Activated CD4-positive, alpha-beta T cell treated with anti-CD3 and anti-CD28 coated beads for 24 hours (primary cell): Measurements from ENCODE around the gene ARHGEF6.
"Not testable (repeated sequence)": the region's sequence is repeated elsewhere in the genome, so short reads cannot be mapped to it uniquely, and the experiment has no call there.

Source experiments
- DNase-seq, 2 donors: peaks; one replicate each; pipeline ENCODE4 v3.0.0-alpha.2; 2020; ENCODE audit warnings: low read depth in 2 of 2

Gene ARHGEF6, protein sequence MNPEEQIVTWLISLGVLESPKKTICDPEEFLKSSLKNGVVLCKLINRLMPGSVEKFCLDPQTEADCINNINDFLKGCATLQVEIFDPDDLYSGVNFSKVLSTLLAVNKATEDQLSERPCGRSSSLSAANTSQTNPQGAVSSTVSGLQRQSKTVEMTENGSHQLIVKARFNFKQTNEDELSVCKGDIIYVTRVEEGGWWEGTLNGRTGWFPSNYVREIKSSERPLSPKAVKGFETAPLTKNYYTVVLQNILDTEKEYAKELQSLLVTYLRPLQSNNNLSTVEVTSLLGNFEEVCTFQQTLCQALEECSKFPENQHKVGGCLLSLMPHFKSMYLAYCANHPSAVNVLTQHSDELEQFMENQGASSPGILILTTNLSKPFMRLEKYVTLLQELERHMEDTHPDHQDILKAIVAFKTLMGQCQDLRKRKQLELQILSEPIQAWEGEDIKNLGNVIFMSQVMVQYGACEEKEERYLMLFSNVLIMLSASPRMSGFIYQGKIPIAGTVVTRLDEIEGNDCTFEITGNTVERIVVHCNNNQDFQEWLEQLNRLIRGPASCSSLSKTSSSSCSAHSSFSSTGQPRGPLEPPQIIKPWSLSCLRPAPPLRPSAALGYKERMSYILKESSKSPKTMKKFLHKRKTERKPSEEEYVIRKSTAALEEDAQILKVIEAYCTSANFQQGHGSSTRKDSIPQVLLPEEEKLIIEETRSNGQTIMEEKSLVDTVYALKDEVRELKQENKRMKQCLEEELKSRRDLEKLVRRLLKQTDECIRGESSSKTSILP

DNA sequence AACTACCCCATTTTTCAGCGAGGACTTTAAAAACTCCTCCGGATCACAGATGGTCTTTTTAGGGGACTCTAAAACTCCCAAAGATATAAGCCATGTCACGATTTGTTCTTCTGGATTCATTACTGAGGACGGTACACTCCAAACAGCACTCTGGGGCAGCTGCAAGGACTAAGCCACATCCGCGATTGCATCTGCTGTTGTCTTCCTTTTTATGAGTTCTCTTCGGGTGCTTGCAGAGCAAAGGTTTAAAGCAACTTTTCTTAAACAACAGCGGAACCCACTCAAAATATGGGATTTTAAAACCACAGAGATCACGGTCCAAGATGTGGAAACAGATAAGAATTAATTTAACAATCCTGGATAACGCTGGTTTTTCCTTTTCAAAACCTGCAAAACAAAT lies at the start of gene ARHGEF6:
Gene ARHGEF6, minus strand, starts transcription at position 170 of the 400 bp plus-strand sequence. Its CDS starts 50 bp downstream, at position 120.
- no peak for DNase-seq

DNA sequence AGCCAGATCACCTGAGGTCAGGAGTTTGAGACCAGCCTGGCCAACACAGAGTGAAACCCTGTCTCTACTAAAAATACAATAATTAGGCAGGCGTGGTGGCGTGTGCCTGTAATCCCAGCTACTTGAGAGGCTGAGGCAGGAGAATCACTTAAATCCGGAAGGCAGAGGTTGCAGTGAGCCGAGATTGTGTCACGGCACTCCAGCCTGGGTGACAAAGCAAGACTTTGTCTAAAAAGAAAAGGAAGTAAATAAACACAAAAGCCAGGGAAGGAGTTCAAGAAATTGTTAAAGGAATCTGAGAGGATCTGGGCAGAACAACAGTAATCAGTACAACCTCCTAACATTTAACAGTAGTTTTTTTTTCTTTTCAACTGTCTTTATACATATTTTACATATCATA lies 48.7 kb upstream of the ARHGEF6 start:
- DNase-seq, result no peak

DNA sequence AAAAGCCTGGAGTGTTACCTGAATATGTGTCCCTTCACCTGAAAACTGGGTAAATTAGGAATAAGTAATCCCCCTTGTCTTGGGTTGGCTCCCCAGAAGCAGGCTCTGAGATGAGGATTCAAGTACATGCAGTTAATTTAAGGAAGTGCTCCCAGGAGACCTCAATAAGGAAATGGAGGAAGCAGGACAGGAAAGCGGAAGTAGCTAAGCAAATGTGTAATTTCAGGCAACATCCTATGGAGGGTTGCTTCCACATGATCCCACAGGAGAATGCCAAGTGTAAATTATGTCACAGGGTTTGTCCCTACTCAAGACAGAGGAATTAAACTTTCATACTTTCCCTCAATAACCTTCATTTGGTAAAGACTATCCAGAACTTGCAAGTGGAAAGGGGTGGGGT lies 48.1 kb upstream of the ARHGEF6 start:
- DNase-seq, result no peak

DNA sequence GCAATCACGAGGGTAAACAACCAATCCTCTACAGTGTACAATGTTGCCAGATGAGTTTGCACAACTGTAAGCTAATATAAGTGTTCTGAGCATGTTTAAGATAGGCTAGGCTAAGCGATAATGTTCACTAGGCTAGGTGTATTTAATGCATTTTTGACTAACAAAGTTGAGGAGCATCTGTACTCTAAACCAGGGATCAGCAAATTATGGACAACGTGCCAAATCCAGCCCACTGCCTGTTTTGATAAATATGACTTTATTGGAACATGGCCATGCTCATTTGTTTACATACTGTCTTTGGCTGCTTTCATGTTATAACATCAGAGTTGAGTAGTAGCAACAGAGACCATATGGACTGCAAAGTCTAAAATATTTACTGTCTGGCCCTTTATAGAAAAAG lies 46.3 kb upstream of the ARHGEF6 start:
- DNase-seq, result no peak

DNA sequence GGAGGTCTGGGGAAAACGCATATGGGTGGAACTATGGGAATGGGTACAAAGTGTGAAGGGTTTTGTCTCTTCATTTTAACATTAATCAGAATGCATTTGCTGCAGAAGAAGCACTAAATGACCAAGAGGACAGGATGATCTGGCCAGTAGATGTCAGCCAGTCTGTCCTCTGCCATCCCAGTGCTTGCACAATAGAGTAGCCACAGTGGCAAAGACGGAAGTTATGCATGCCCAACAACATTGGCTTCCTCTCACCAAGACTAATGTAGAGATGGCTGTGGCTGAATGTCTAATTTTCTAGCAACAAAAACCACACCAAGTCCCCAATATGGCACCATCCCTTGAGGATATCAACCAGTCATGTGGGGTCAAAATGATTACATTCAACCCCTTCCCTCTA lies 45.0 kb upstream of the ARHGEF6 start:
- DNase-seq, result no peak

DNA sequence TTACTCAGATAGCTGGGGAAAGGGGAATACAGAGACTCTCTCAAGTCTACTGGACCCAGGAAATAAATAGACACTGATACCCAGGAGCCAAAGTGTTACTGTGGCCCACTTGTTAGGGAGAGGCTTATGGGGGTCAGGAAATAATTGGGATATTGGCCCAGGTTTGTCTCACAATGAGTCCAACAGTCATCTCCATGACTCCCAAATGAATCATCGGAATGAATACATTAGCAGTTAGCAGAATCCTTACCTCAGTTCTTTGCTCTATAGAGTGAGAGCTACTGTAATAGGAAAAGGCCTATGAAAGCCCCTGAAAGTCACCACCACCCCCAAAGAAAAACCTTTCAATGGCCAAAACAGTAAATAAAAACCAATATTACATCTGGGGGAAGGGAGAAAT lies 42.4 kb upstream of the ARHGEF6 start:
- DNase-seq, result no peak

DNA sequence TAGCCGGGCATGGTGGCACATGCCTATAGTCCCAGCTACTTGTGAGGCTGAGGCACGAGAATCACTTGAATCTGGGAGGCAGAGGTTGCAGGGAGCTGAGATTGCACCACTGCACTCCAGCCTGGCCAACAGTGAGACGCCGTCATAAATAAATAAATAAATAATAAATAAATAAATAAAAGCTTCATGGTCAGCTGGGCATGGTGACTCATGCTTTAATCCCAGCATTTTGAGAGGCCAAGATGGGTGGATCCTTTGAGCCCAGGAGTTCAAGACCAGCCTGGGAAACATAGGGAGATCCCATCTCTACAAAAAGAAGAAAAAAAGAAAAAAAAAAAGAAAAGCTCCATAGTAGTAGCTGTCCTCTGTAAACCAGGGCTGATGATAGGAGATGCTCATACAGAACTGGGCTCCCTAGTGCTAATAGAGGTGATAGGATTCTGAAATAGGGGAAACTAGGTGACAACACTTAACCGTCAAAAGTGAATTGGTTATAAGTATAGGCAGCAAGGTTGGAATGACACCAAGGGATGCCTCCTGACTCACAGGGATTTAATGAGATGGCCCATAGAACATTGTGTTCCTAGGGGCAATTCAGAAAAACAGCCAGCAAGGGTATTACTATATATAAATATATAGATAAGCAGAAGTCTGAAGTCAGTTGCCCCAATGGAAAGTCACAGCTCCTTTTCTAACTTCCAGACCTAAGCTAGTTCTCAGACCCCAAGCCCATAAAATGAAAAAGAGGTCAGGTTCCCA lies 41.8 kb upstream of the ARHGEF6 start:
- DNase-seq, result no peak

DNA sequence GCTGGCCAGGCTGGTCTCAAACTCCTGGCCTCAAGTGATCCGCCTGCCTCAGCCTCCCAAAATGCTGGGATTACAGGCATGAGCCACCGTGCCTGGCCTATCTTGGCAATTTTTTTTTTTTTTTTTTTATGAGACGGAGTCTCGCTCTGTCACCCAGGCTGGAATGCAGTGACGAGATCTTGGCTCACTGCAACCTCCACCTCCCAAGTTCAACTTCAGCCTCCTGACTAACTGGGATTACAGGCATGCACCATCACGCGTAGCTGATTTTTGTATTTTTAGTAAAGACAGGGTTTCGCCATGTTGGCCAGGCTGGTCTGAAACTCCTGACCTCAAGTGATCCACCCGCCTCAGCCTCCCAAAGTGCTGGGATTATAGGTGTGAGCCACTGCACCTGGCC lies 39.0 kb upstream of the ARHGEF6 start:
- not testable (repeated sequence) for DNase-seq

DNA sequence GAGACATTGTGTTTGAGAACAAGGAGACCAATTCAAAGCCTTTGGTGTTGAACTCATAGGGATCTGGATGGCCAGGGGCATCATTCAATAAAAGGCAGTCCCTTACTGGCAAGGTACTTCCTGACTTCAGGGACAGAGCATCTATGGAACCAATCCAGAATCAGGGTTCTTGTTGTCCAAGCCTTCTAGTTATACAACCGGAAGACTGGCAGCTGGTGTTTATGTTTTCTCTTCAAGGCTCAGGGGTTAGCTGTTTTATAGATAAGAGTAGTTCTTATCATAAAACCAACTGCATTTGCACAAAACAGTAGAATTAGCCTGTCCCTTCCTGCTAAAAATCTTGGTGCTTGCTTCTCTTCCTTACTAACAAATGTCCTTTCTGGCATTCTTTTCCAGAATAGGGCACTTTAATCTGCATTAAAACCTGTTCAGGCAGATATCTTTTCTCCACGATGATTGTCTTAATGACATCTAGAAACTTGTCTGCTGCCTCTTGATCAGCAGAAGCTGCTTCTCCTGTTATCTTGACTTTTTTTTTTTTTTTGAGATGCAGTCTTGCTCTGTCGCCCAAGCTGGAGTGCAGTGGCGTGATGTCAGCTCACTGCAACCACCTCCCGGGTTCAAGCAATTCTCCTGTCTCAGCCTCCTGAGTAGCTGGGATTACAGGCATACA lies 38.4 kb upstream of the ARHGEF6 start:
- no peak for DNase-seq

DNA sequence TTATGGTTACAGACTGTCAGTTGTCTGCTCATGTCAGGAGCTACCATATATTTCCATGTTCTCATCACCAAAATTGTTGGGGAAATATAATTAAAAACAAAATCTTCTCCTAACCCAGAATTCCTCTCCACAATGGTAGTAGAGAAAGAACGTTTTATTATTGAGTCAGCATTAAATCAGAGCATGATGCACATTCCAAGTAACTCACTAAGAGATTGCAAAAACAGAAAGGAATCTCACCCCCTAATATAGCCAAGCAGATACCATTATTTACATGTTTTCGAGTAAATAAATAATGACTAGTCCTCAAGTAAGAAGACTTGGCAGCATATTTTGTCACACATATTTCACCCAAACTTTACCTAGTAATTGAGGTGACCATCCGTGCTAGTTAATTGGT lies 36.2 kb upstream of the ARHGEF6 start:
- DNase-seq, result no peak

DNA sequence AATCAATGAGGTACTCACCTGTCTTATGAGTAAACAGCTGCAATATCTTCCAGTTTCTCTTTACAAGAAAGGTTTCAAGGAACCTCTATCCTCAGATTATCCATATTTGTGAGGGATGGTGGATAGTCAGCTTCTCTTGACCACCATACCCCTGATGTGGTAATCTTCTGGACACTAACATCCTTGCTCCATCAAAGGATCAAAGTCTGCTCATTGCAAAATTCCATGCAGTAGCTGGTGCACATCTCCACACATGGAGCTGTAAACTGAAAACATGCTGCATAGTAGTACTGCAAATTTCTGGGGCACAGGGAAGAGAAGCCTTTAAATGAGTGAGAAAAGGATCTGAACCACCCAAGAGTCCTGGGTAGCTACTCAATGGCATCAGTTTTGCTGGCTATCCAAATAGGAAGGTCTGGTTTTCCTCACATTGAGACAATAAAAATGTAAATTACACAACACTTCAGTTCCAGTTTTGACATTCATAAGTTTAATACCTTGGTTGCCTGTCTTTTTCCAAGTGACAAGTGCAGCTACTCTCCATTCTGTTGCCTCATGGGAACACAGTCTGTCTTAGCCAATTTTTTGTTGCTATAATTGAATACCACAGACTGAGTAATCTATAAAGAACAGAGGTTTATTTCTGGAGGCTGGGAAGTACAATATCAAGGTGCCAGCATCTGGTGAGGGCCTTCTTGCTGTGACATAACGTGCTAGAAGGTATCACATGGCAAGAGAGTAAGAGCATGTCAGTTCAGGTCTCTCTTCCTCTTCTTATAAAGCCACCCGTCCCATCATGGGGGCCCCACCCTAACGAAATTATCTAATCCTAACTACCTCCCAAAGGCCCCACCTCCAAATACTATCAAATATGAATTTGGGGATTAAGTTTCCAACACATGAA lies 34.4 kb upstream of the ARHGEF6 start:
- no peak for DNase-seq

DNA sequence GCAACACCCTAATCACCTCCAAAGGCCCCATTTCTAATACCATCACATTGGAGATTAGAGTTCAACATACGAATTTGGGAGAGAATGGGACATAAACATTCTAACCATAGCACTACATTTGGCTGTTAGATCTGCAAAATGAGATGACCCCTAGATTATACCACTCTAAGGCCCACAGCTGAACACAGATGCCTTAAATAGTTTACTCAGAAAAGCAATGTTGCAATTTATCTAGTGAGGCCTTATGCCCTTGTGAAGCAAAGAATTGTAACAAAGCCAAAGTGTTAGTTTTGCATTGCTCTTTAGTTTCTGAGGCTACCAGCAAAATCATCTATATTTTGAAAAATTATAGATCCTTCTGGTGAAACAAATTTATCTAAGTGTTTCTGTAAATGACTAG lies 31.6 kb upstream of the ARHGEF6 start:
- no peak for DNase-seq

DNA sequence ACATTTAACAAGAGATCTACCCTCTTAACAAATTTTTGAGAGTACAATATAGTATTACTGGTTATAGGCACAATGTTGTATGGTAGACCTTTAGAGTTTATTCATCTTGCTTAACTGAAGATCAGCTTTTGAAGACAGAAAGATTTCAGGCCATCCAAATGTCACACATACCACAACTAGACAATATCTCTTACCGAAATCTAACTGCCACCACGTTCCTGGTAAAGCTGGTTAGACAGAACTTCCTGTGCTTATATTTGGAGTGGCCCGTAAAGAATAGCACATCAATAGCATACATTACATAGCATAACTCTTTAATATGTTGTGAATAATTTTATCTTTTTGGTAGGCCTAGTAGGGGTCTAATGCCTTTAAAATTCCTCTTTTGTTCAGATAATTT lies 29.8 kb upstream of the ARHGEF6 start:
- no peak for DNase-seq

DNA sequence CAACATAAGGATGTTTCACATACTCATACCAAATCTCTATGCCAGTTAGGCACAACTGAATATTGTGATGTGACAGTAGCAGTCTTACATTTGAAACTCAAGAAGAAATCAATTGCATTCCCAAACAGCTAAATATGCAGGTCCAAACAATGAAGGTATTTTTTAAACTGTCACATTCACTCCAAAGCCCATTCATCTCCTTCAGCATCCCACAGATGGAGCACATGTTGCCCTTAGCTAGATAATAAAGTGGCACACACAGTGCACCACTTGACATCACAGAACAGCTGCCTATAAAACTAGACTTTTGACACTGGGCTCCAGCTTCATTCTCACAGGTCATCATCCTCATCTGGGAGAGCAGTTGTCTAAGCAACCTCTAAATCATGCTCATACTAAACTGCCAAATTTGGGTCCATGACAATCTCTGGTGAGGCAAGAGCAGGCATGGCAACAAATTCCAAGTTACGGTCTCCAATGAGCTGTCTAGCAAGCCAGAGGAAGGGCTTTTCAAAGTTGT lies 26.2 kb upstream of the ARHGEF6 start:
- no peak for DNase-seq

DNA sequence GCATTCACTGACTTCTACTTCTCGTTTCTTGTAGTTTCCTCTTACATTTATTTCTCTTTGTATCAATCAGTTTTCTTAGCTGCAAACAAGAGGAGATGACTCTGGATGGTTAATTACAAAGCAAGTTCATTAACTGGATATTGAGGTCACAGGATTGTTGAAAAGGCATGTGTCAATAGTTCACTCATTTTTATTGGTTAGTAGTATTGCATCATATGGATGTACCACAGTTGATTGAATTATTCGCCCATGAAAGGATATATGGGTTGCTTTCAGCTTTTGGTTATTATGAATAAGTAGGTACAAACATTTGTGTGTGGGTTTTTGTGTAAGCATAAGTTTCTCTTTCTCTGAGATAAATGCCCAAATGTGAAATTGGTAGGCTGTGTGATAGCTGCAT lies 21.8 kb upstream of the ARHGEF6 start:
- DNase-seq, result no peak

DNA sequence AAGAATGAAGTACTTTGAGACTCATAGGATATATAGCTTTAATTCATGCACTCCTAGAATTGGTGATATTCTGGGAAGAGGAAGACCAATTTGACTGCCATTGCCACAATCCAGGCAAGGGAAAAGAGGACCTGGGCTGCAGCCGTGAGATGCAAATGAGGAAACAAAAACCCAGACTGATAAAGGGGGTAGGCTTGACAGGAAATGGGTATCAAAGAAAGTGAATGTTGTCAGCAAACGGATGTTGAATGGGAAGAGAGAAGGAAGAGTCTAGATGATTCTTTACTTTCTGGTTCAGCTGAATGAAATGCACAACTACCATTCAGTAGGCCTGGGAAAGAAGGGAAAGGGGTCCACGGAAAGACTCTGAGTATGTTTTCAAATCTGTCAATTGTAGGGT lies 17.1 kb upstream of the ARHGEF6 start:
- no peak for DNase-seq

DNA sequence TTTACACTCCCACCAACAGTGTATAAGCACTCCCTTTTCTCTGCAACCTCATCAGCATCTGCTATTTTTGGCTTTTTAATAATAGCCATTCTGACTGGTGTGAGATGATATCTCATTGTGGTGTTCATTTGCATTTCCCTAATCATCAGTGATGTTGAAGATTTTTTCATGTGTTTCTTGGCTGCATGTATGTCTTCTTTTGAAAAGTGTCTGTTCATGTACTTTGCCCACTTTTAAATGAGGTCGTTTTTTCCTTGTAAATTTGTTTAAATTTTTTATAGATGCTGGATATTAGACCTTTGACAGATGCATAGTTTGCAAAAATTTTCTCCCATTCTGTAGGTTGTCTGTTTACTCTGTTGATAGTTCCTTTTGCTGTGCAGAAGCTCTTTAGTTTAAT lies 14.4 kb upstream of the ARHGEF6 start:
- not testable (repeated sequence) for DNase-seq

DNA sequence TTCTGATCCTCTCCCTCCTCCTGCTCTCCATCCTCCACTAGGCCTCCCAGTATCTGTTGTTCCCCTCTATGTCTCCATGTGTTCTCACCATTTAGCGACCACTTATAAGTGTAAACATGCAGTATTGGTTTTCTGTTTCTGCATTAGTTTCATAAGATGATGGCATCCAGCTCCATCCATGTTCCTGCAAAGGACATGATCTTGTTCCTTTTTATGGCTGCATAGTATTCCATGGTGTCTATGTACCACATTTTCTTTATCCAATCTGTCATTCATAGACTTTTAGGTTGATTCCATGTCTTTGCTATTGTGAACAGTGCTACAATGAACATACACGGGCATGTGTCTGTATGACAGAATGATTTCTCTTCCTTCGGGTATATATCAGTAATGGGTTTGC lies 13.9 kb upstream of the ARHGEF6 start:
- DNase-seq, result not testable (repeated sequence)

DNA sequence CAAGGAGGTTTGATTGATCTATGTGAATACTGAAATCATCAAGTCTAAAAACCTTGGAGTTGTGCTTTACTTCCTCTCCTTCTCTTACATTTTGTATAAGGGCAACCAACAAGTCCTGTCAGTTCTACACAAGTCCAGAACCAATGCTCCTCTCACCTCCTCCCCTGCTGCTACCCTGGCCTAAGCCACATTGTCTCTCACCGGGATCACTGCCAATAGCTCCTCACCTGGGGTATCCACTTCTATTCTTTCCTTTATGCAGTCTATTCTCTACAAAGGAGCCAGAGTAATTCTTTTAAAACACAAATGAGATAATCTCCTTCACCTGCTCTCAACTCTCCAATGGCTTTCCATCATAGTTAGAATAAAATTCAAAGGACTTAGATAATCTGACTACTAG lies 13.3 kb upstream of the ARHGEF6 start:
- DNase-seq, result no peak

DNA sequence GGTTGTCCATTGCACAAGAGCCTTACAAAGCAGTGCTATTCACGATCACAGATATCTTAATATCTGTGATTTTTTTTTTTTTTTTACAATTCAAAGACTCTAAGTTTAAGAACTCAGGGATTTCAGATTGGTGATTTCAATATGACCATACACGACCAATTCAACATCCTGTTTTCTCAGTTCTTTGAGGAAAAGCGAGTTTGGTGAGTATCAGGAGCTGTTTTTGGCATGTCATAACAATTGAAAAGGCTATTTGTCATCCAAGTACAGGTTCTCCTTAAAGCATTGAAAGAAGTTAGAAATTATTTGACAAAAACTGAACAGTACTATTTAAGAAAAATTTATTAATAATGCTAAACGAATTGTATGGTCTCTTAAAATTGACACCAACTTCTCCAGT lies 9.1 kb upstream of the ARHGEF6 start:
- no peak for DNase-seq

DNA sequence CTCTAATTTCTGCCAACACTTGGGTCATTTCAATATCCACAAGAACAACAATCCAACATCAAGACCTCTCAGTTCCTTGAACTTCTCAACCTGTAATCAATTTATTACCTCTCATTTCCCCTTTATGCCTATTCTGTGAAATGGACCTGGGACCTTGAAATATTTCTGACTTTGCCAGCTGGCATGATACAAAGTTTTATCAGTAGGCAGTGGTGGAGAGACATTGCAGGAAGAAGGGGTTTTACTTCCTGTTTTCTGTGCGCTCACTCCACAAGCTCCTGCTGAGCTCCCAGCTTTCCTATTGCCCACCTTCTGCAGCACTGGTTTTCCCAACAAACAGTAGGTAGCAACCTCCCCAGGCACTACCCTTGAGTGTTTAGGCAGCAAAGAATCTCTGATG lies 3.5 kb upstream of the ARHGEF6 start:
- DNase-seq, result no peak
